IMR-90 (cell line): Measurements from ENCODE around the gene CTPS2. TPM values are rescaled to one million over a fixed set of nuclear protein-coding genes. Genes with fewer than 3 reads are reported as not detected.

Experiments
- ATAC-seq: fragments of 200-7000 bp; cut with Tn5 transposase; 2 replicates; pipeline ENCODE4 v1.9.1; 2020; ENCODE audit warnings: low read depth, mild to moderate bottlenecking, moderate library complexity
- BruUV-seq: library from RNA; stranded (reverse); fragments of 400-500 nt; replicated peaks from 2 replicates; lab custom pipeline; 2021; lab: Mats Ljungman, UMichigan
- CTCF ChIA-PET: fragments of 300-600 bp; formaldehyde crosslinking; extraction: SDS; loops from one replicate; lab custom pipeline; 2021; ENCODE audit warnings: antibody characterized with exemption; lab: Yijun Ruan, JAX
- POLR2A ChIA-PET: fragments of 300-600 bp; sonication (Branson Sonifier 250); formaldehyde crosslinking; loops from one replicate; lab custom pipeline; 2022; ENCODE audit warnings: antibody characterized with exemption; ENCODE audit not compliant: unreplicated experiment; lab: Charles Lee
- DNase-seq: peaks from one replicate; pipeline ENCODE4 v3.0.0; 2013
- H2AFZ ChIP-seq: replicated peaks from 2 replicates; pipeline ENCODE3; 2013; ENCODE audit warnings: low read length, mild to moderate bottlenecking; ENCODE audit not compliant: poor library complexity
- H2AK5ac ChIP-seq: 2 replicates; pipeline ENCODE4 v1.6.1; 2013; ENCODE audit warnings: low read depth, low read length, inconsistent platforms
- H2AK9ac ChIP-seq: replicated peaks from 2 replicates; pipeline ENCODE3; 2013; ENCODE audit warnings: mild to moderate bottlenecking, low read depth, low read length, moderate library complexity; ENCODE audit not compliant: poor library complexity
- H2BK120ac ChIP-seq: 2 replicates; pipeline ENCODE4 v1.6.1; 2013; ENCODE audit warnings: low read depth, low read length, inconsistent platforms
- H2BK15ac ChIP-seq: 3 replicates; pipeline ENCODE4 v1.6.1; 2013; ENCODE audit warnings: low read depth, low read length, inconsistent platforms
- H2BK20ac ChIP-seq: 2 replicates; pipeline ENCODE4 v1.6.1; 2013; ENCODE audit warnings: low read depth, mild to moderate bottlenecking, inconsistent platforms, low read length, moderate library complexity
- H2BK5ac ChIP-seq: 2 replicates; pipeline ENCODE4 v1.6.1; 2013; ENCODE audit warnings: mild to moderate bottlenecking, low read depth, low read length, inconsistent platforms; ENCODE audit not compliant: poor library complexity, severe bottlenecking
- H3K14ac ChIP-seq: replicated peaks from 2 replicates; pipeline ENCODE4 v1.6.1; 2013; ENCODE audit warnings: low read depth, low read length, inconsistent platforms
- H3K18ac ChIP-seq: 2 replicates; pipeline ENCODE4 v1.6.1; 2013; ENCODE audit warnings: low read depth, low read length, control low read depth
- H3K23ac ChIP-seq: 2 replicates; pipeline ENCODE4 v1.6.1; 2013; ENCODE audit warnings: low read depth, low read length, inconsistent platforms
- H3K27ac ChIP-seq: 2 replicates; pipeline ENCODE4 v1.5.1; 2013; ENCODE audit warnings: mild to moderate bottlenecking, control low read depth, low read length; ENCODE audit not compliant: insufficient read depth
- H3K27me3 ChIP-seq: 2 replicates; pipeline ENCODE4 v1.6.1; 2013; ENCODE audit warnings: low read length; ENCODE audit not compliant: control insufficient read depth, insufficient read depth
- H3K36me3 ChIP-seq: 2 replicates; pipeline ENCODE4 v1.6.1; 2013; ENCODE audit warnings: low read length, mixed read lengths; ENCODE audit not compliant: control insufficient read depth, insufficient read depth
- H3K4ac ChIP-seq: 2 replicates; pipeline ENCODE4 v1.6.1; 2013; ENCODE audit warnings: low read depth, low read length, inconsistent platforms
- H3K4me1 ChIP-seq: 2 replicates; pipeline ENCODE4 v1.6.1; 2013; ENCODE audit warnings: low read length, mixed read lengths; ENCODE audit not compliant: control insufficient read depth, insufficient read depth
- H3K4me2 ChIP-seq: 2 replicates; pipeline ENCODE4 v1.6.1; 2013; ENCODE audit warnings: low read depth, mild to moderate bottlenecking, control low read depth, low read length, moderate library complexity
- H3K4me3 ChIP-seq: 2 replicates; pipeline ENCODE4 v1.5.1; 2013; ENCODE audit warnings: low read depth, mild to moderate bottlenecking, control low read depth, low read length, moderate library complexity; ENCODE audit not compliant: insufficient read depth
- H3K56ac ChIP-seq: 2 replicates; pipeline ENCODE4 v1.6.1; 2013; ENCODE audit warnings: low read length, inconsistent platforms; ENCODE audit not compliant: insufficient read depth; ENCODE audit errors: extremely low read depth
- H3K79me1 ChIP-seq, 2 experiments: 2 replicates each; pipeline ENCODE4 v1.6.1; 2013; ENCODE audit warnings: low read length in 2 of 2, inconsistent platforms in 1 of 2, low read depth in 1 of 2
- H3K9ac ChIP-seq: 2 replicates; pipeline ENCODE4 v1.6.1; 2013; ENCODE audit warnings: low read depth, low read length, control low read depth
- H3K9me1 ChIP-seq: 2 replicates; pipeline ENCODE4 v1.6.1; 2013; ENCODE audit warnings: low read length, inconsistent platforms; ENCODE audit not compliant: insufficient read depth
- H3K9me3 ChIP-seq: 2 replicates; pipeline ENCODE4 v1.6.1; 2013; ENCODE audit warnings: low read length; ENCODE audit not compliant: control insufficient read depth, insufficient read depth
- H4K20me1 ChIP-seq: 2 replicates; pipeline ENCODE4 v1.6.1; 2013; ENCODE audit warnings: low read length, inconsistent platforms; ENCODE audit not compliant: insufficient read depth
- H4K5ac ChIP-seq: 2 replicates; pipeline ENCODE4 v1.6.1; 2013; ENCODE audit warnings: mild to moderate bottlenecking, low read depth, low read length, control low read depth
- H4K8ac ChIP-seq, 2 experiments: 2 replicates each; pipeline ENCODE4 v1.6.1; 2013; ENCODE audit warnings: low read depth in 2 of 2, low read length in 2 of 2, control low read depth in 1 of 2, inconsistent platforms in 1 of 2
- H4K91ac ChIP-seq: 2 replicates; pipeline ENCODE4 v1.6.1; 2013; ENCODE audit warnings: low read depth, low read length, inconsistent platforms; ENCODE audit not compliant: insufficient read depth
- BHLHE40 ChIP-seq: fragments of 150-350 bp; IDR thresholded peaks from 2 replicates; pipeline ENCODE4 v1.6.1; 2016; ENCODE audit warnings: mild to moderate bottlenecking, low read depth, low read length
- CEBPB ChIP-seq: IDR thresholded peaks from 2 replicates; pipeline ENCODE4 v1.6.1; 2012; ENCODE audit warnings: low read depth, low read length, improper control_type of control experiment
- CHD1 ChIP-seq: IDR thresholded peaks from 2 replicates; pipeline ENCODE4 v1.6.1; 2012; ENCODE audit warnings: low read depth, low read length, improper control_type of control experiment
- FOS ChIP-seq: fragments of 150-350 bp; IDR thresholded peaks from 2 replicates; pipeline ENCODE4 v1.6.1; 2016; ENCODE audit warnings: low read depth, low read length
- MAFK ChIP-seq: IDR thresholded peaks from 2 replicates; pipeline ENCODE4 v1.6.1; 2012; ENCODE audit warnings: low read depth, low read length, improper control_type of control experiment
- MAZ ChIP-seq: IDR thresholded peaks from 2 replicates; pipeline ENCODE4 v1.6.1; 2012; ENCODE audit warnings: low read depth, mild to moderate bottlenecking, low read length, improper control_type of control experiment, moderate library complexity, borderline replicate concordance
- MXI1 ChIP-seq: IDR thresholded peaks from 2 replicates; pipeline ENCODE4 v1.6.1; 2012; ENCODE audit warnings: low read depth, mild to moderate bottlenecking, low read length, moderate library complexity, borderline replicate concordance
- NFE2L2 ChIP-seq: fragments of 150-350 bp; IDR thresholded peaks from 2 replicates; pipeline ENCODE4 v1.6.1; 2016; ENCODE audit warnings: low read depth, mild to moderate bottlenecking, low read length
- POLR2A ChIP-seq: IDR thresholded peaks from 2 replicates; pipeline ENCODE4 v1.6.1; 2012; ENCODE audit warnings: mild to moderate bottlenecking, low read depth, low read length
- RAD21 ChIP-seq: IDR thresholded peaks from 2 replicates; pipeline ENCODE4 v1.6.1; 2012; ENCODE audit warnings: low read length, improper control_type of control experiment
- RCOR1 ChIP-seq: IDR thresholded peaks from 2 replicates; pipeline ENCODE4 v1.6.1; 2012; ENCODE audit warnings: mild to moderate bottlenecking, low read length, improper control_type of control experiment; ENCODE audit not compliant: insufficient replicate concordance
- RFX5 ChIP-seq: IDR thresholded peaks from 2 replicates; pipeline ENCODE4 v1.8.0; 2012; ENCODE audit warnings: low read depth, mild to moderate bottlenecking, low read length, moderate library complexity
- SMC3 ChIP-seq: fragments of 150-350 bp; IDR thresholded peaks from 2 replicates; pipeline ENCODE4 v1.6.1; 2016; ENCODE audit warnings: low read depth, mild to moderate bottlenecking, antibody characterized with exemption, low read length, moderate library complexity
- WGBS, 2 experiments: methylation state at CpG; one replicate each; pipeline versions ENCODE4 v1.1.5 to v1.1.7; 2013; ENCODE audit warnings: missing lambda C conversion rate in 2 of 2; ENCODE audit not compliant: insufficient read length in 1 of 2; ENCODE audit errors: extremely low coverage in 2 of 2; 5-methylcytosine and 5-hydroxymethylcytosine counted together
- dilution Hi-C: fragments of 300-500 bp; cut with HindIII; formaldehyde crosslinking; loops from one replicate; pipeline ENCODE4 v1.14.3; 2018; ENCODE audit warnings: low sequenced_read_pairs; ENCODE audit not compliant: unreplicated experiment
- in situ Hi-C: fragments of 300-500 bp; cut with MboI; formaldehyde crosslinking; loops from 3 replicates; pipeline ENCODE4 v1.14.3; 2019; ENCODE audit warnings: low sequenced_read_pairs, inconsistent platforms, mixed read lengths
- intact Hi-C: fragments of 100-400 bp; cut with micrococcal nuclease; formaldehyde crosslinking; loops from 2 replicates; pipeline ENCODE4 v1.10.0; 2022
- polyA plus RNA-seq, 3 experiments: library from polyadenylated mRNA; depleted of rRNA; stranded (reverse); fragments of >200 nt; gene quantifications; 2 replicates each; pipeline ENCODE4 v1.2.3, GENCODE V29; 2012; ENCODE audit warnings: low replicate concordance in 1 of 3
- total RNA-seq: library from RNA; depleted of rRNA; stranded (reverse); fragments of >200 nt; gene quantifications from 2 replicates; pipeline ENCODE4 v1.2.3, GENCODE V29; 2012
- TF ChIP-seq, protein P1 (sequence below): conservative IDR thresholded peaks from 2 replicates; pipeline ENCODE4 v1.5.1; 2012; ENCODE audit warnings: mild to moderate bottlenecking, low read depth, low read length, improper control_type of control experiment
- TF ChIP-seq, protein P2 (sequence below): fragments of 150-350 bp; IDR thresholded peaks from 2 replicates; pipeline ENCODE4 v1.6.1; 2016; ENCODE audit warnings: low read depth, mild to moderate bottlenecking, low read length, moderate library complexity, borderline replicate concordance
- TF ChIP-seq, protein P3 (sequence below): fragments of 150-350 bp; IDR thresholded peaks from 2 replicates; pipeline ENCODE4 v1.6.1; 2017; ENCODE audit warnings: mild to moderate bottlenecking, antibody characterized with exemption, low read length, low read depth

CTPS2 gene
- total and polyA plus RNA-seq, 2 of the 4 experiments (the other 2 are of a cell fraction), result 6.0 to 13.1 TPM

DNA sequence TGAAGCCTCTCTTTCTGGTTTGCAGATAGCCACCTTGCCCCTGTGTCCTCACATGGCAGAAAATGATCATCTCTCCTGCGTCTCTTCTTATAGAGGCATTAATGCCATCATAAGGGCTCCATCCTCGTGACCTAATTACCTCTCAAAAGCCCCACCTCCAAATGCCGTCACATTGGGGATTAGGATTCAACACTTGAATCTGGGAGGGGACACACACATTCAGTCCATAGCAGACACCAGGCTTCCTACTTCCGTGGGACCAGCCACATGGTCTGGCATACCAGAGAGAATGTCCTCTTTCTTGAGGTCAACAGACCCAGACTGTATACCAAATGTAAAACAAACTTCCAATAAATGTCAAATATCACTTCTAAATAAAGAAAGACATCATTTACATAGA lies 144.8 kb downstream of the CTPS2 start:
- no peaks in the 10 kb centered on the region for H3K36me3 ChIP-seq
- H3K4me2 ChIP-seq, result no peak overlapping the region
- no TSS peak for BruUV-seq
- H2BK15ac ChIP-seq, result no peak overlapping the region
- 70% methylated on average over 2 of the region's 4 CpGs; no CpG with 5 or more reads in 1 of the 2 experiments for WGBS, 2 experiments
- H2AK9ac ChIP-seq, result no peak overlapping the region
- dilution Hi-C loops (no loop called here), in situ Hi-C loops (no loop called here), intact Hi-C loops (no loop called here)
- no peaks in the 10 kb centered on the region for H3K4me1 ChIP-seq
- ChIA-PET POLR2A (no interaction called here), CTCF (no interaction called here)
- no peak overlapping the region for H2AK5ac ChIP-seq
- no peak overlapping the region for H4K8ac ChIP-seq
- no peaks in the 10 kb centered on the region for H3K79me1 ChIP-seq
- H2AFZ ChIP-seq, result no peak overlapping the region
- no peak overlapping the region for H4K91ac ChIP-seq
- no peak overlapping the region for H2BK5ac ChIP-seq
- no peaks in the 10 kb centered on the region for H3K9me1 ChIP-seq
- no peak overlapping the region for H2BK120ac ChIP-seq
- H3K14ac ChIP-seq, result no peak overlapping the region
- H3K23ac ChIP-seq, result no peak overlapping the region
- H3K4me3 ChIP-seq, result no peak overlapping the region
- no peaks in the 10 kb centered on the region for H4K20me1 ChIP-seq
- H4K5ac ChIP-seq, result no peak overlapping the region
- no peak for DNase-seq
- H3K27ac ChIP-seq, result no peak overlapping the region
- peaks cover 2% of the 10 kb centered on the region; the same call in 1 of the 2 replicates for H3K27me3 ChIP-seq
- H3K9me3 ChIP-seq, result no peaks in the 10 kb centered on the region
- H3K4ac ChIP-seq, result no peak overlapping the region
- no peak for TF ChIP-seq RCOR1
- TF ChIP-seq BHLHE40, result no peak
- TF ChIP-seq, protein P1, sequence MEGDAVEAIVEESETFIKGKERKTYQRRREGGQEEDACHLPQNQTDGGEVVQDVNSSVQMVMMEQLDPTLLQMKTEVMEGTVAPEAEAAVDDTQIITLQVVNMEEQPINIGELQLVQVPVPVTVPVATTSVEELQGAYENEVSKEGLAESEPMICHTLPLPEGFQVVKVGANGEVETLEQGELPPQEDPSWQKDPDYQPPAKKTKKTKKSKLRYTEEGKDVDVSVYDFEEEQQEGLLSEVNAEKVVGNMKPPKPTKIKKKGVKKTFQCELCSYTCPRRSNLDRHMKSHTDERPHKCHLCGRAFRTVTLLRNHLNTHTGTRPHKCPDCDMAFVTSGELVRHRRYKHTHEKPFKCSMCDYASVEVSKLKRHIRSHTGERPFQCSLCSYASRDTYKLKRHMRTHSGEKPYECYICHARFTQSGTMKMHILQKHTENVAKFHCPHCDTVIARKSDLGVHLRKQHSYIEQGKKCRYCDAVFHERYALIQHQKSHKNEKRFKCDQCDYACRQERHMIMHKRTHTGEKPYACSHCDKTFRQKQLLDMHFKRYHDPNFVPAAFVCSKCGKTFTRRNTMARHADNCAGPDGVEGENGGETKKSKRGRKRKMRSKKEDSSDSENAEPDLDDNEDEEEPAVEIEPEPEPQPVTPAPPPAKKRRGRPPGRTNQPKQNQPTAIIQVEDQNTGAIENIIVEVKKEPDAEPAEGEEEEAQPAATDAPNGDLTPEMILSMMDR, result no peak
- no peak for TF ChIP-seq RAD21
- TF ChIP-seq SMC3, result no peak
- no peak for TF ChIP-seq CHD1
- TF ChIP-seq MAZ, result no peak
- no peak for TF ChIP-seq FOS
- no peak for TF ChIP-seq NFE2L2
- no peak for TF ChIP-seq RFX5
- no peak for TF ChIP-seq POLR2A
- TF ChIP-seq, protein P2, sequence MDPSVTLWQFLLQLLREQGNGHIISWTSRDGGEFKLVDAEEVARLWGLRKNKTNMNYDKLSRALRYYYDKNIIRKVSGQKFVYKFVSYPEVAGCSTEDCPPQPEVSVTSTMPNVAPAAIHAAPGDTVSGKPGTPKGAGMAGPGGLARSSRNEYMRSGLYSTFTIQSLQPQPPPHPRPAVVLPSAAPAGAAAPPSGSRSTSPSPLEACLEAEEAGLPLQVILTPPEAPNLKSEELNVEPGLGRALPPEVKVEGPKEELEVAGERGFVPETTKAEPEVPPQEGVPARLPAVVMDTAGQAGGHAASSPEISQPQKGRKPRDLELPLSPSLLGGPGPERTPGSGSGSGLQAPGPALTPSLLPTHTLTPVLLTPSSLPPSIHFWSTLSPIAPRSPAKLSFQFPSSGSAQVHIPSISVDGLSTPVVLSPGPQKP, result no peak
- TF ChIP-seq CEBPB, result no peak
- TF ChIP-seq, protein P3, sequence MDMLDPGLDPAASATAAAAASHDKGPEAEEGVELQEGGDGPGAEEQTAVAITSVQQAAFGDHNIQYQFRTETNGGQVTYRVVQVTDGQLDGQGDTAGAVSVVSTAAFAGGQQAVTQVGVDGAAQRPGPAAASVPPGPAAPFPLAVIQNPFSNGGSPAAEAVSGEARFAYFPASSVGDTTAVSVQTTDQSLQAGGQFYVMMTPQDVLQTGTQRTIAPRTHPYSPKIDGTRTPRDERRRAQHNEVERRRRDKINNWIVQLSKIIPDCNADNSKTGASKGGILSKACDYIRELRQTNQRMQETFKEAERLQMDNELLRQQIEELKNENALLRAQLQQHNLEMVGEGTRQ, result no peak
- no peak for TF ChIP-seq MXI1
- no peak for TF ChIP-seq MAFK
- H3K56ac ChIP-seq, result no peak overlapping the region
- no peak overlapping the region for H2BK20ac ChIP-seq
- no peak for ATAC-seq
- H3K18ac ChIP-seq, result no peak overlapping the region
- H3K9ac ChIP-seq, result no peak overlapping the region
